Smooth muscle cell (in vitro differentiated cells): Measurements from ENCODE around the gene ABO. TPM values are rescaled to one million over a fixed set of nuclear protein-coding genes. Genes with fewer than 3 reads are reported as not detected.
"Not testable (repeated sequence)": the region's sequence is repeated elsewhere in the genome, so short reads cannot be mapped to it uniquely, and the experiment has no call there.

Experiments
- DNase-seq: peaks from one replicate; lab custom pipeline; 2025; ENCODE audit not compliant: unreplicated experiment; lab: John Stamatoyannopoulos, UW
- H2AFZ ChIP-seq: fragments of 200-600 bp; sonication (generic); 2 replicates; pipeline ENCODE4 v1.6.0; 2016; ENCODE audit warnings: antibody characterized with exemption, low read depth, mild to moderate bottlenecking
- H3F3A ChIP-seq: fragments of 200-600 bp; sonication (generic); 2 replicates; pipeline ENCODE4 v1.6.0; 2017; ENCODE audit warnings: antibody characterized with exemption, low read depth
- H3K27ac ChIP-seq: fragments of 200-600 bp; sonication (generic); 2 replicates; pipeline ENCODE4 v1.5.1; 2016; ENCODE audit warnings: low read depth, mild to moderate bottlenecking
- H3K27me3 ChIP-seq: fragments of 200-600 bp; sonication (generic); 2 replicates; pipeline ENCODE4 v1.6.1; 2016; ENCODE audit warnings: low read depth, mild to moderate bottlenecking
- H3K36me3 ChIP-seq: fragments of 200-600 bp; sonication (generic); 2 replicates; pipeline ENCODE4 v1.5.1; 2016; ENCODE audit warnings: low read depth
- H3K4me1 ChIP-seq: fragments of 200-600 bp; sonication (generic); 2 replicates; pipeline ENCODE4 v1.5.1; 2016; ENCODE audit warnings: low read depth
- H3K4me2 ChIP-seq: fragments of 200-600 bp; sonication (generic); 2 replicates; pipeline ENCODE4 v1.6.0; 2016; ENCODE audit warnings: mild to moderate bottlenecking
- H3K4me3 ChIP-seq: fragments of 200-600 bp; sonication (generic); 2 replicates; pipeline ENCODE4 v1.5.1; 2016; ENCODE audit warnings: mild to moderate bottlenecking
- H3K79me2 ChIP-seq: fragments of 200-600 bp; sonication (generic); 2 replicates; pipeline ENCODE4 v1.6.0; 2016; ENCODE audit warnings: low read depth, mild to moderate bottlenecking
- H3K9ac ChIP-seq: fragments of 200-600 bp; sonication (generic); 2 replicates; pipeline ENCODE4 v1.6.0; 2016; ENCODE audit warnings: low read depth
- H3K9me3 ChIP-seq: fragments of 200-600 bp; sonication (generic); replicated peaks from 2 replicates; pipeline ENCODE4 v1.5.1; 2016; ENCODE audit warnings: low read depth
- H4K20me1 ChIP-seq: fragments of 200-600 bp; sonication (generic); 2 replicates; pipeline ENCODE4 v1.6.0; 2016; ENCODE audit warnings: low read depth
- WGBS: methylation state at CpG from one replicate; pipeline ENCODE4 v1.1.7; 2016; ENCODE audit warnings: low lambda C conversion rate; 5-methylcytosine and 5-hydroxymethylcytosine counted together
- polyA plus RNA-seq: library from polyadenylated mRNA; unstranded; fragments of >200 nt; fragmentation: Nextera tagmentation; extraction: Ambion mirVana; gene quantifications from 2 replicates; pipeline ENCODE4 v1.2.1, GENCODE V29; 2016
- total RNA-seq: library from RNA; depleted of rRNA; stranded (reverse); fragments of >200 nt; gene quantifications from 2 replicates; pipeline ENCODE4 v1.2.3, GENCODE V29; 2014
- TF ChIP-seq, protein P1 (sequence below): fragments of 200-600 bp; sonication (generic); IDR thresholded peaks from 2 replicates; pipeline ENCODE4 v1.5.1; 2017; ENCODE audit warnings: borderline replicate concordance, mild to moderate bottlenecking, antibody characterized with exemption; ENCODE audit not compliant: insufficient read depth, poor library complexity, severe bottlenecking

The ABO gene
- total and polyA plus RNA-seq, 2 experiments from 2014 or later = 0.37 to 1.0 TPM

DNA sequence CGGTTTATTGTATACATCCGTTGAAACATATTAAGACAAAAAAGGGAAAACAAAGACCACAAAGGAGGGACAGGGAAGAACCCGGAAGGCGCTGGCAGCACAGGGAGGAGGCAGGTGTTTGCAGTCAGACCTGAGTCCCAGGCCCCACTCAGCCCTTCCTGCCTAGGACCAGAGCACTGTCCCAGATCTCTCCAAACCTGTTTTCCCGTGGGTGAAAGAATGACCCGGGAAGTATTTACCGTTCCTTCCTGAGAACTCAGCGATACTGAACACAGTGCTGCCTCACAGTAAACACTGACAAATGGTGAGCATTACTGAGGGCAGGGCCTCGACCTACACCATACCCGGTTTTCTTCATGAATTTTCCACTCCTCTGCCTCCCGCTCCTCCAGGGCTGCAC, 1.2 kb downstream of the ABO start:
- no peak overlapping the region for H3K9ac ChIP-seq
- H3K9me3 ChIP-seq = no peaks in the 10 kb centered on the region
- H3K36me3 ChIP-seq = no peaks in the 10 kb centered on the region
- H3F3A ChIP-seq = peaks cover 2% of the 10 kb centered on the region
- TF ChIP-seq, protein P1, sequence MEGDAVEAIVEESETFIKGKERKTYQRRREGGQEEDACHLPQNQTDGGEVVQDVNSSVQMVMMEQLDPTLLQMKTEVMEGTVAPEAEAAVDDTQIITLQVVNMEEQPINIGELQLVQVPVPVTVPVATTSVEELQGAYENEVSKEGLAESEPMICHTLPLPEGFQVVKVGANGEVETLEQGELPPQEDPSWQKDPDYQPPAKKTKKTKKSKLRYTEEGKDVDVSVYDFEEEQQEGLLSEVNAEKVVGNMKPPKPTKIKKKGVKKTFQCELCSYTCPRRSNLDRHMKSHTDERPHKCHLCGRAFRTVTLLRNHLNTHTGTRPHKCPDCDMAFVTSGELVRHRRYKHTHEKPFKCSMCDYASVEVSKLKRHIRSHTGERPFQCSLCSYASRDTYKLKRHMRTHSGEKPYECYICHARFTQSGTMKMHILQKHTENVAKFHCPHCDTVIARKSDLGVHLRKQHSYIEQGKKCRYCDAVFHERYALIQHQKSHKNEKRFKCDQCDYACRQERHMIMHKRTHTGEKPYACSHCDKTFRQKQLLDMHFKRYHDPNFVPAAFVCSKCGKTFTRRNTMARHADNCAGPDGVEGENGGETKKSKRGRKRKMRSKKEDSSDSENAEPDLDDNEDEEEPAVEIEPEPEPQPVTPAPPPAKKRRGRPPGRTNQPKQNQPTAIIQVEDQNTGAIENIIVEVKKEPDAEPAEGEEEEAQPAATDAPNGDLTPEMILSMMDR = no peak
- no peaks in the 10 kb centered on the region for H4K20me1 ChIP-seq
- H2AFZ ChIP-seq = no peak overlapping the region
- peak overlapping the region; percentile 98 for H3K4me2 ChIP-seq
- WGBS = 89% methylated on average over 11 of the region's 11 CpGs
- no peaks in the 10 kb centered on the region for H3K27me3 ChIP-seq
- peak overlapping the region; percentile 74 for H3K4me3 ChIP-seq
- H3K27ac ChIP-seq = no peak overlapping the region
- no peaks in the 10 kb centered on the region for H3K79me2 ChIP-seq
- DNase-seq = no peak
- H3K4me1 ChIP-seq = peaks cover 5% of the 10 kb centered on the region

DNA sequence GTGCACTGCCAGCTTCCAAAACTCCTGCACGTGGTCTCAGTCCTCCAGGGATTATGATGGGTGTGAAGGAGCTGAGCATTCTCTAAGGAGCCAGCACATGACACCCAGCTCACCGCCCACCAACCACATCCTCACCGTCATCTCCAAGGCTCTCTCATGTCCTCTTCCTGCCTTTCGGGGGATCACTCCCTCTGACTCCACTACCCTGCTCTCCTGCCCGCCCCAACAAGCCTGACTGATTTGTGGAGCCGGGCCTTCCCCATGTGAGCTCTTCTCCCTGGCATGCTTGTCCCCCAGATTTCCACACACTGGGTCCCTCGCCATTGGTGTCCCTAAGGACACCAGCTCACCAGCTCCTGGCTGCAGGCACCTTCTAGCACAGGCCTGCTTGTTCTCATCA, 1.9 kb downstream of the ABO start:
- Histone ChIP-seq H3K4me1 (peaks cover 5% of the 10 kb centered on the region), H3K36me3 (no peaks in the 10 kb centered on the region), H4K20me1 (no peaks in the 10 kb centered on the region), H3F3A (peaks cover 2% of the 10 kb centered on the region), H3K9ac (no peak overlapping the region), H3K9me3 (no peaks in the 10 kb centered on the region), H3K4me2 (no peak overlapping the region), H2AFZ (no peak overlapping the region), H3K4me3 (no peak overlapping the region), H3K27me3 (no peaks in the 10 kb centered on the region), H3K79me2 (peaks cover 1% of the 10 kb centered on the region), H3K27ac (no peak overlapping the region)
- TF ChIP-seq, protein P1 = no peak
- DNase-seq = no peak
- WGBS = 77% methylated on average over 7 of the region's 7 CpGs

DNA sequence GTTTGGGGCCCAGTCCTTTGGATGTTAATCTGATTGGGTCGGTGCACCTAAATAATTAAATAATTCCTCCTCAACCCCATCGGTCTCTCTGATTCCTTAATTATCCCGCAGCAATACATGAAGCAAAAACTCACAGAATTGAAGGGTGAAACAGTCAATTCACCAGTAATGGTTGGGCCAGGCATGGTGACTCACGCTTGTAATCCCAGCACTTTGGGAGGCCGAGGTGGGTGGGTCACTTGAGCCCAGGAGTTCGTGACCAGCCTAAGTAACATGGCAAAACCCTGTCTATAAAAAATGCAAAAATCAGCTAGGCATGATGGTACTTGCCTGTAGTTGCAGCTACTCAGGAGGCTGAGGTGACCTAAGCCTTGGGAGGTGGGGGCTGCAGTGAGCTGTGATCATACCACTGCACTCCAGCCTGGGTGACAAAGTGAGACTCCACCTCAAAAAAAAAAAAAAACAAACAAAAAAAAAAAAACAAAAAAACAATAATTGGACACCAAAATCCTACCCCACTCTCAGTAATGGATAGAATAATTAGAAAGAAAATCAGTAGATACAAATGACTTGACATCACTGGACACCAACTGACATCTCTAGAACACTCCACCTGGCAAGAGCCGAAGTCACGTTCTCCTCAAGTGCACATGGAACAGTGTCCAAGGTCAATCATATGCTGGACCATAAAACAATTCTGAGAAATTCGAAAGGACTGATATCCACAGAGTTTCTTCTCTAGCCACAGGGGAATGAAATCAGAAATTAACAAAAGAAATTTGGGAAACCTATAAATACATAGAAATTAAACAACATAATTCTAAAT, 5.3 kb downstream of the ABO start:
- H3K27me3 ChIP-seq = no peaks in the 10 kb centered on the region
- peak overlapping the region; percentile 72 for H3K27ac ChIP-seq
- no peaks in the 10 kb centered on the region for H4K20me1 ChIP-seq
- WGBS = 41% methylated on average over 9 of the region's 9 CpGs
- H3K4me3 ChIP-seq = no peak overlapping the region
- peaks cover 2% of the 10 kb centered on the region for H3F3A ChIP-seq
- no peaks in the 10 kb centered on the region for H3K9me3 ChIP-seq
- H3K4me1 ChIP-seq = peaks cover 5% of the 10 kb centered on the region
- DNase-seq = no peak
- peaks cover 10% of the 10 kb centered on the region for H3K79me2 ChIP-seq
- H3K9ac ChIP-seq = no peak overlapping the region
- TF ChIP-seq, protein P1 = no peak
- H2AFZ ChIP-seq = no peak overlapping the region
- peak overlapping the region; percentile 24 for H3K4me2 ChIP-seq
- H3K36me3 ChIP-seq = no peaks in the 10 kb centered on the region

DNA sequence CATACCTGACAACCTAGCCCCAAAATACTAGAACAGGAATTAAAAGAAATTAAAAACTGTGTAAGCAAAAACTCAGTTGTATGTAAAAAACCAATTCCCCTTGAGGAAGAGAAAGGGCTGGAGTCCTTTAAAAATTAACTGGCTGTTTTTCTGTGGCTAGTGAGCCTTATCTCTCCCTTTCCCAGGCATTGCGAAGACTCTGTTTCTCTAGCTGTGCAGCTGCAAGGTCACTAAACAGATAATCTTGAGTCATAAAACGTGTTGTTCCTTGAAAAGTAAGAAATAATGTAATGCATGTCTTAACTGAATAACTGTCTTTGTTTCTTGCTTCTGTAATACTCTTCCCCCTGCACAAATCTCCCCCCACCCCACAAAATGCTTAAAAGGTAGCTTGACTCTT, 5.9 kb downstream of the ABO start:
- Histone ChIP-seq H3K27ac (peak overlapping the region; percentile 72), H3K4me2 (peak overlapping the region; percentile 24), H3K79me2 (peaks cover 10% of the 10 kb centered on the region)
- H3K27me3 ChIP-seq, H4K20me1 ChIP-seq, H3K4me3 ChIP-seq, H3K9ac ChIP-seq, H3K36me3 ChIP-seq, H3K9me3 ChIP-seq, DNase-seq, H2AFZ ChIP-seq, H3F3A ChIP-seq, H3K4me1 ChIP-seq: not testable (repeated sequence)
- 9% methylated on average over 2 of the region's 2 CpGs for WGBS
